ENCODE results near the gene SLC43A1. TPM values are rescaled to one million over a fixed set of nuclear protein-coding genes. Genes with fewer than 3 reads are reported as not detected.
A peak's percentile ranks its signal among the peaks of the same experiment; 100 is the strongest.

SLC43A1 gene
- polyA plus RNA-seq, 3 donors = 5.4 to 6.2 (median 5.8) TPM

DNA sequence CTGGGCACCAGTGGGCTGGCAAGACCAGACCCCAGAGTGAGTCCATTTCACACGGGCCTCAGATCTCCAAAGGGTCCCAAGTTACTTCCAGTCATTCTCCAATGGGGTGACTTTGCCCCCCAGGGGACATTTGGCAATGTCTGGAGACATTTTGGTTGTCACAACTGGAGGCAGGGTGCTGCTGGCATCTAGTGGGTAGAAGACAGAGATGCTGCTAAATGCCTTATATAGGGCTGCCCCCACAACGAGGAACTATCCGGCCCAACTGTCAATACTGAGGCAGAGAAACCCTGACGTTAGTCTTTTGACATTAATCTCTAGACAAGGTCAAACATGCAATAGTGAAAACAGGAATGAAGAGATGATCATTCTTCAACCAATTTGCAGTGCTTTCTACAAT is 48.8 kb downstream of the SLC43A1 start:
- intact Hi-C loops (cut with micrococcal nuclease) = no loop called here
- no peak overlapping the region for H2AFZ ChIP-seq (ENCODE audit: insufficient read depth, low read depth, low read length, poor library complexity, severe bottlenecking)
- Mint-ChIP-seq H3K9me3 (peaks cover 0 to under 1% (median under 1%) of the 10 kb centered on the region in 7 donors), H3K36me3 (peaks cover 7 to 16% of the 10 kb centered on the region in 2 donors), H3K27me3 (ENCODE audit: low read depth in 3 of 3) (peaks cover 4 to 21% (median 15%) of the 10 kb centered on the region in 3 donors), H3K4me3 (no peak overlapping the region), H3K27ac (no peak overlapping the region), H3K4me1 (peaks cover 10% of the 10 kb centered on the region)
- H3K4me1 ChIP-seq (ENCODE audit: control insufficient read depth in 1 of 2, insufficient read depth in 2 of 2, low read length in 2 of 2) = peaks cover 4 to 8% of the 10 kb centered on the region in 2 donors
- no peak overlapping the region for H3K4me2 ChIP-seq (replicated peaks; ENCODE audit: extremely low read depth, low read length, poor library complexity, severe bottlenecking)
- H3K27ac ChIP-seq (ENCODE audit: low read depth in 1 of 2, low read length in 2 of 2) = no peak overlapping the region
- H3K27me3 ChIP-seq (ENCODE audit: control insufficient read depth in 2 of 2, insufficient read depth in 2 of 2, low read length in 2 of 2) = peaks cover under 1 to 8% of the 10 kb centered on the region in 2 donors
- H3K79me2 ChIP-seq (ENCODE audit: insufficient read depth, low read length) = no peaks in the 10 kb centered on the region
- no peaks in the 10 kb centered on the region for H4K20me1 ChIP-seq (ENCODE audit: insufficient read depth, low read length)
- H3K9ac ChIP-seq (ENCODE audit: insufficient read depth, low read length, poor library complexity, severe bottlenecking) = no peak overlapping the region
- TF ChIP-seq, protein P1, sequence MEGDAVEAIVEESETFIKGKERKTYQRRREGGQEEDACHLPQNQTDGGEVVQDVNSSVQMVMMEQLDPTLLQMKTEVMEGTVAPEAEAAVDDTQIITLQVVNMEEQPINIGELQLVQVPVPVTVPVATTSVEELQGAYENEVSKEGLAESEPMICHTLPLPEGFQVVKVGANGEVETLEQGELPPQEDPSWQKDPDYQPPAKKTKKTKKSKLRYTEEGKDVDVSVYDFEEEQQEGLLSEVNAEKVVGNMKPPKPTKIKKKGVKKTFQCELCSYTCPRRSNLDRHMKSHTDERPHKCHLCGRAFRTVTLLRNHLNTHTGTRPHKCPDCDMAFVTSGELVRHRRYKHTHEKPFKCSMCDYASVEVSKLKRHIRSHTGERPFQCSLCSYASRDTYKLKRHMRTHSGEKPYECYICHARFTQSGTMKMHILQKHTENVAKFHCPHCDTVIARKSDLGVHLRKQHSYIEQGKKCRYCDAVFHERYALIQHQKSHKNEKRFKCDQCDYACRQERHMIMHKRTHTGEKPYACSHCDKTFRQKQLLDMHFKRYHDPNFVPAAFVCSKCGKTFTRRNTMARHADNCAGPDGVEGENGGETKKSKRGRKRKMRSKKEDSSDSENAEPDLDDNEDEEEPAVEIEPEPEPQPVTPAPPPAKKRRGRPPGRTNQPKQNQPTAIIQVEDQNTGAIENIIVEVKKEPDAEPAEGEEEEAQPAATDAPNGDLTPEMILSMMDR (IDR thresholded peaks at IDR 0.05) = no peak
- H3K36me3 ChIP-seq (replicated peaks in 1 of 2; ENCODE audit: control insufficient read depth in 1 of 2, insufficient read depth in 2 of 2, low read length in 2 of 2) = no peaks in the 10 kb centered on the region
- H3K9me3 ChIP-seq (replicated peaks in 1 of 2; ENCODE audit: control insufficient read depth in 1 of 2, insufficient read depth in 1 of 2, low read length in 2 of 2) = no peaks in the 10 kb centered on the region
- 29% methylated on average over 3 of the region's 4 CpGs for WGBS (ENCODE audit: insufficient coverage)
- no peak overlapping the region for H3K4me3 ChIP-seq (replicated peaks in 1 of 3; ENCODE audit: low read depth in 2 of 3, low read length in 3 of 3)
- no peak for DNase-seq

DNA sequence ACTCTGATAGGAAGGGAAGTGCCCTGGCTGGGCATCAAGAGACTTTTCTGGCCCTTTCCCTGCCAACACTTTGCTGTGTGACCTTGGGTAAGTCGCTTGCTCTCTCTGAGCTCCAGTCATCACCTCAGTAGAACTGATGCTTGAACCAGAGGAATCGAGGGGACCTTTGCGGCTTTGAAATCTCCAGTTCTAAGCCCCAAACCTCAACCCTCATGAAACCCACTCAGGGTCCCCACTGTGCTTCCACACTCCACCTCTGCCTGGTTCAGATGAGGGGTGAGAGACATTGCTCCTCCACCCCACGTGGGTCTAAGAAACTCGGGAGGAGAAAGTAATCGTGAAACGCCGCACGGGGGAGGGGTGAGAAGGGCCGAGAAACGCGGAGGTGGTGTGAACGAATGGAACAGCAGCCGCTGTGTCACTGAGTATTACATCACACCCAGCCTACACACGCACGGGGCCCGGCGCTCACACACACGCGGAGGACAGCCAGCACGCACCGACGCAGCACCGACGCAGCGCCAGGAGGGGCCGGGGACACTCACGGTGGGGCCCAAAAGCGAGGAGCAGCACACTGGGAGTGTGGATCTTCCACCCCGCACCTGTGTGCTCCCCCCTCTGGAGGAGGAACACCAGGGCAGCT is 50.8 kb downstream of the SLC43A1 start:
- H3K79me2 ChIP-seq (ENCODE audit: insufficient read depth, low read length) = no peaks in the 10 kb centered on the region
- Mint-ChIP-seq H3K27me3 (ENCODE audit: low read depth in 3 of 3) (peaks cover 17 to 34% (median 33%) of the 10 kb centered on the region in 3 donors), H3K4me1 (peaks cover 23% of the 10 kb centered on the region), H3K9me3 (peaks cover 0 to 12% (median 4%) of the 10 kb centered on the region in 7 donors), H3K27ac (peak overlapping the region in 1 of 7 donors; percentile 14), H3K4me3 (no peak overlapping the region), H3K36me3 (peaks cover 10 to 13% of the 10 kb centered on the region in 2 donors)
- no peaks in the 10 kb centered on the region for H3K9me3 ChIP-seq (replicated peaks in 1 of 2; ENCODE audit: control insufficient read depth in 1 of 2, insufficient read depth in 1 of 2, low read length in 2 of 2)
- no peaks in the 10 kb centered on the region for H3K36me3 ChIP-seq (replicated peaks in 1 of 2; ENCODE audit: control insufficient read depth in 1 of 2, insufficient read depth in 2 of 2, low read length in 2 of 2)
- no peak overlapping the region for H3K27ac ChIP-seq (ENCODE audit: low read depth in 1 of 2, low read length in 2 of 2)
- H3K4me3 ChIP-seq (replicated peaks in 1 of 3; ENCODE audit: low read depth in 2 of 3, low read length in 3 of 3) = no peak overlapping the region
- H4K20me1 ChIP-seq (ENCODE audit: insufficient read depth, low read length) = no peaks in the 10 kb centered on the region
- H3K27me3 ChIP-seq (ENCODE audit: control insufficient read depth in 2 of 2, insufficient read depth in 2 of 2, low read length in 2 of 2) = peaks cover 9 to 26% of the 10 kb centered on the region in 2 donors
- intact Hi-C loops (cut with micrococcal nuclease) = no loop called here
- H3K9ac ChIP-seq (ENCODE audit: insufficient read depth, low read length, poor library complexity, severe bottlenecking) = no peak overlapping the region
- H3K4me2 ChIP-seq (replicated peaks; ENCODE audit: extremely low read depth, low read length, poor library complexity, severe bottlenecking) = no peak overlapping the region
- TF ChIP-seq, protein P1 (IDR thresholded peaks at IDR 0.05) = no peak
- H3K4me1 ChIP-seq (ENCODE audit: control insufficient read depth in 1 of 2, insufficient read depth in 2 of 2, low read length in 2 of 2) = peaks cover 20% of the 10 kb centered on the region in 2 donors
- no peak overlapping the region for H2AFZ ChIP-seq (ENCODE audit: insufficient read depth, low read depth, low read length, poor library complexity, severe bottlenecking)
- peak in 2 of 3 donors; percentile 34 to 66 for DNase-seq
- 52% methylated on average over 18 of the region's 30 CpGs for WGBS (ENCODE audit: insufficient coverage)
